Effector memory CD8-positive, alpha-beta T cell (primary cell): ENCODE results near the gene ZNF680.

Experiments used
- ATAC-seq: fragments of 150-1000 bp; cut with Tn5 transposase; replicated peaks from 2 replicates; pipeline ENCODE4 v1.10.0; 2021; ENCODE audit warnings: mild to moderate bottlenecking, moderate library complexity
- DNase-seq, 3 experiments: peaks; one replicate each; pipeline ENCODE4 v3.0.0; 2021
- H3K27ac Mint-ChIP-seq, 2 donors: one replicate each; pipeline ENCODE4 v1.8.0; 2022; ENCODE audit warnings: mild to moderate bottlenecking in 2 of 2, mixed read lengths in 2 of 2, moderate library complexity in 2 of 2
- H3K27me3 Mint-ChIP-seq, 2 donors: one replicate each; pipeline ENCODE4 v1.8.0; 2022; ENCODE audit warnings: mixed read lengths in 2 of 2
- H3K36me3 Mint-ChIP-seq: one replicate; pipeline ENCODE4 v1.8.0; 2022; ENCODE audit warnings: mild to moderate bottlenecking, moderate library complexity, mixed read lengths; ENCODE audit not compliant: insufficient read depth
- H3K4me1 Mint-ChIP-seq, 2 donors: one replicate each; pipeline ENCODE4 v1.8.0; 2022; ENCODE audit warnings: low read depth in 2 of 2, mixed read lengths in 2 of 2
- H3K4me3 Mint-ChIP-seq, 2 donors: one replicate each; pipeline ENCODE4 v1.8.0; 2022; ENCODE audit warnings: mild to moderate bottlenecking in 2 of 2, mixed read lengths in 2 of 2, moderate library complexity in 2 of 2
- H3K9me3 Mint-ChIP-seq, 2 donors: one replicate each; pipeline ENCODE4 v1.8.0; 2022; ENCODE audit warnings: mixed read lengths in 2 of 2

Gene ZNF680

DNA sequence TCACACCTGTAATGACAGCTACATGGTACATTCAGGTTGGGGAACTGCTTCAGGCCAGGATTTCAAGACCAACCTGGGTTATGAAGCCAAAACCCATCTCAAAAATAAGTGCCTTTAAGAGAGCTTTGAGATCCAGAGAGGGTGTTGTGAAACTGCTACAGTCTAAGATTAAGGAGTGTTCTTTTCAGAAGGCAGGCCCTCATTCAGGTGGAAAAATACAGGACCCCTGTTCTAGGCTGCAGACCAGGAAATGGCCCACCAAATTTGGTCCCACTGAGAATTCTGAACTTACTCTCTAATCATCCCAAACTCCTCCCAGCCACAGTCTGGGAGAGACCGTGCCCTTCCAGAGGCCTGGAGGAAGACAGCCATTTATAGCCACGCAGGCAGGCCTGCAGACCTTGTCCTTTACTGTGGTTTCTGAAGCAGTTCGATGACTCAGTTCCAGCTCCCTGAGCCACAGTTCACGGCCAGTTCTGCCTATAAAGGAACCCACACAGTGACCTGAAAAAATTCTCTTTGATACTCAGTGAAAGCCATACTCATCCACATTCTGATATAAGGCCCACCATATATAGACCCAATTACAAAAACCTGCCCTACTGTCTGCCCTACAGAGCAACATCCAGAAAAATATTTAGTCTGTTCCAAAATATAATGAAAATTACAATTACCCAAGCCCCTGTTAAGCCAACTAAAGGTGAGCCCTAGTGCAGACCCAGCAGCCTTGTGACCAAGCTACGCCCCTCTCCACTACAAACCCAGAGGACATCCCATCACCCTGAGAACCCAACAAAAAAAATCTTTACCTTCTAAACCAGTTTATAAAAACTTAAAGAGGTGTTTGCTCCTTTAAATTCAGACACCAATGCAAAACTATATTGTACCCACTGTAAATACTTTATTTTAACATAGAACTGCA is 21.2 kb downstream of the ZNF680 start:
- no peaks in the 10 kb centered on the region for H3K9me3 Mint-ChIP-seq
- no peaks in the 10 kb centered on the region for H3K27me3 Mint-ChIP-seq
- ATAC-seq (peak; percentile 64), DNase-seq (no peak)
- H3K27ac Mint-ChIP-seq = peak overlapping the region; percentile 63 to 90
- H3K4me3 Mint-ChIP-seq = peak overlapping the region; percentile 10 to 22
- H3K4me1 Mint-ChIP-seq = peaks cover 13 to 15% of the 10 kb centered on the region in 2 donors
- H3K36me3 Mint-ChIP-seq = peaks cover 15% of the 10 kb centered on the region

DNA sequence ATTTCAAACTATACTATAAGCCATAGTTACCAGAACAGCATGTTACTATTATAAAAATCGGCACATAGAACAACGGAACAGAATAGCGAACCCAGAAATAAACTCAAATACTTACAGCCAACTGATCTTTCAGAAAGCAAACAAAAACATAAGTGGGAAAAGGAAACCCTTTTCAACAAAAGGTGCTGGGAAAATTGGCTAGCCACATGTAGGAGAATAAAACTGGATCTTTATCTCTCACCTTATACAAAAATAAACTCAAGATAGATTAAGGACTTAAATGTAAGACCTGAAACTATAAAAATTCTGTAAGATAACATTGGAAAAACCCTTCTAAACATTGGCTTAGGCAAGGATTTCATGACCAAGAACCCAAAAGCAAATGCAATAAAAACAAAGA is 29.1 kb downstream of the ZNF680 start:
- peaks cover 13 to 24% of the 10 kb centered on the region in 2 donors for H3K4me1 Mint-ChIP-seq
- no peak for ATAC-seq
- peaks cover 5 to 32% of the 10 kb centered on the region in 2 donors for H3K9me3 Mint-ChIP-seq

DNA sequence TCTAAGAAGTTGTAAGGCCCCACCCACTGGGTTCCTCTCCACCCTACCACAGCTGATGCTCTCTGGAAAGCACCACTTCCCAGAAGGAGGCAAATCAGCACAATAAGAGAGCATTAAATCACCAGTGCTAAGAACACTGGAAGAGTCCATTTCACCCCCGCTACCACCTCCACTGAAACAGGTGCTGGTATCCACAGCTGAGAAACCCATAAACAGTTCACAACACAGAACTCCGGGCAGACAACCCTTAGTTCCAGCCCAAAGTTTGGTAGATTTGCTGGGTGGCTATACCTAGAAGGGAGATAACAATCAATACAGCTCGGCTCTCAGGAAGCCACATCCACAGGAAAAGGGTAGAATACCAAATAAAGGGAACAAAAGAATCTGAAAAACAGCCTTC is 34.1 kb downstream of the ZNF680 start:
- Mint-ChIP-seq H3K4me1 (peaks cover 11 to 20% of the 10 kb centered on the region in 2 donors), H3K27me3 (no peaks in the 10 kb centered on the region), H3K36me3 (peaks cover 25% of the 10 kb centered on the region), H3K4me3 (no peak overlapping the region), H3K9me3 (peaks cover 5 to 26% of the 10 kb centered on the region in 2 donors), H3K27ac (no peak overlapping the region)
- DNase-seq (no peak), ATAC-seq (no peak)

More for the DNA sequence above, 29.1 kb downstream of the ZNF680 start:
- DNase-seq = no peak
- no peaks in the 10 kb centered on the region for H3K27me3 Mint-ChIP-seq
- H3K36me3 Mint-ChIP-seq = peaks cover 28% of the 10 kb centered on the region
- H3K27ac Mint-ChIP-seq = no peak overlapping the region
- H3K4me3 Mint-ChIP-seq = no peak overlapping the region

DNA sequence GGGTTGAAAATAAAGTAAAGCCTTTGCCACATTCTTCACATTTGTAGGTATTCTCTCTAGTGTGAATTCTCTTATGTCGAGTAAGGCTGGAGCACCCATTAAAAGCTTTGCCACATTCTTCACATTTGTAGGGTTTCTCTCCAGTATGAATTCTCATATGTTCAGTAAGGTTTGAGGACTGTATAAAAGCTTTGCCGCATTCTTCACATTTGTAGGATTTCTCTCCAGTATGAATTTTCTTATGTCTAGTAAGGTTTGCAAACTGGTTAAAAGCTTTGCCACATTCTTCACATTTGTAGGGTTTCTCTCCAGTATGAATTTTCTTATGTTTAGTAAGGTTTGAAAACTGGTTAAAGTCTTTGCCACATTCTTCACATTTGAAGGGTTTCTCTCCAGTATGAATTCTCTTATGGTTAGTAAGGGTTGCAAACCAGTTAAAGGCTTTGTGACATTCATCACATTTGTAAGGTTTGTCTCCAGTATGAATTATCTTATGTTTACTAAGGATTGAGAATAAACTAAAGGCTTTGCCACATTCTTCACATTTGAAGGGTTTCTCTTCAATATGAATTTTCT is 41.4 kb downstream of the ZNF680 start:
- no peak overlapping the region for H3K27ac Mint-ChIP-seq
- H3K4me1 Mint-ChIP-seq = peaks cover 0 to 2% of the 10 kb centered on the region in 2 donors
- no peak for ATAC-seq

DNA sequence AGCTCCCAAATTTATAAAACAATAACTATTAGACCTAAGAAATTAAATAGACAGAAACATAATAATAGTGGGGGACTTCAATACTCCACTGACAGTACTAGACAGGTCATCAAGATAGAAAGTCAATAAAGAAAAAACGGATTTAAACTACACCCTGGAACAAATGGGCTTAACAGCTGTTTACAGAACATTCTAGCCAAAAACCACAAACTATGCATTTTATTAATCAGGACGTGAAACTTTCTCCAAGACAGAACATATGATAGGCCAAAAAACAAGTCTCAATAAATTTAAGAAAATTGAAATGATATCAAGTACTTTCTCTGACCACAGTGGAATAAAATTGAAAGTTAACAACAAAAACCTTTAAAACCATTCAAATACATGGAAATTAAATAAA is 46.4 kb downstream of the ZNF680 start:
- DNase-seq (no peak), ATAC-seq (no peak)
- Mint-ChIP-seq H3K9me3 (peaks cover 8 to 25% of the 10 kb centered on the region in 2 donors), H3K27ac (no peak overlapping the region), H3K27me3 (no peaks in the 10 kb centered on the region), H3K4me1 (peaks cover 0 to 2% of the 10 kb centered on the region in 2 donors), H3K4me3 (no peak overlapping the region), H3K36me3 (peaks cover 5% of the 10 kb centered on the region)

More for the DNA sequence above, 41.4 kb downstream of the ZNF680 start:
- H3K9me3 Mint-ChIP-seq = peaks cover 4 to 24% of the 10 kb centered on the region in 2 donors
- no peak overlapping the region for H3K4me3 Mint-ChIP-seq
- no peak for DNase-seq
- H3K27me3 Mint-ChIP-seq = no peaks in the 10 kb centered on the region
- H3K36me3 Mint-ChIP-seq = peaks cover 17% of the 10 kb centered on the region

DNA sequence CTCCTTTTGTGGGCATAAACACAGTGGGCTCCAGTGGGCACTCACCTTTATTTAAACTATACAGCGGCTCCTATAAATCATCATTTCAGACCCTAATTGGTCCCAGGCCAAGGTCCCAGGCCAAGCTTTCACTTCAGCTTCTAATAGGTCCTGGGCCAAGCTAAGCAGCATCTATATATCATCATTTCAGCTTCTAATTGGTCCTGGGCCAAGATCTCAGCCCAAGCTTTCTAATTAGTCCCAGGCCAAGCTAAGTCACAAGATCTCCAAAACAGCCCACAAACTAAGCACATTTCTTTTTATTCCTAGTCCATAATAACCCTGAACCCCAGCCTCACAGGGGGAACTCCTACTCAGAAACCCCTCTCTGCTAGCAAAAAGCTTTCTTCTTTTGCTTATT is 47.1 kb downstream of the ZNF680 start:
- Mint-ChIP-seq H3K36me3 (peaks cover under 1% of the 10 kb centered on the region), H3K4me3 (no peak overlapping the region), H3K9me3 (peaks cover 8 to 25% of the 10 kb centered on the region in 2 donors), H3K27me3 (no peaks in the 10 kb centered on the region), H3K4me1 (peaks cover 0 to 2% of the 10 kb centered on the region in 2 donors), H3K27ac (no peak overlapping the region)
- ATAC-seq = no peak
- DNase-seq = no peak

DNA sequence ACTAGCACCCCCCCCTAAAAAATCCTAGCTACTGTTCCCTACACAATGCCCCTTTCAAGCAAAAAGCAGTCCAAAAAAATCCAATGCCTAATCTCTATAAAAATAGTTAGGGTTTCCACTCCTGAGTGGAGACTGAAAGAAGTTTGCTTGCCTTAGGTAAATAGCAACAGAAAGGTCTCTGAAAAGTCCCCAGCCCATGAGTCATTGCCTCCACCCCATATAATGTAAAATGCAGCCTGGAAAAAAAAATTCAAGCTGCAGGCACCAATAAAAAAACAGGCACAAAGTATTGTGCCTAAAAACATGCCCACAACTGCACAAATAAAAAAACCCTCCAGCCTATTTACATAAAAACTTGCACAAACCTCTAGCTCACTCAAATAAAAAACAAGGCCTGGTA is 47.5 kb downstream of the ZNF680 start:
- Mint-ChIP-seq H3K4me1 (peaks cover 0 to 2% of the 10 kb centered on the region in 2 donors), H3K4me3 (no peak overlapping the region), H3K27ac (no peak overlapping the region), H3K36me3 (no peaks in the 10 kb centered on the region), H3K27me3 (no peaks in the 10 kb centered on the region), H3K9me3 (peaks cover 8 to 25% of the 10 kb centered on the region in 2 donors)
- DNase-seq = no peak
- no peak for ATAC-seq

DNA sequence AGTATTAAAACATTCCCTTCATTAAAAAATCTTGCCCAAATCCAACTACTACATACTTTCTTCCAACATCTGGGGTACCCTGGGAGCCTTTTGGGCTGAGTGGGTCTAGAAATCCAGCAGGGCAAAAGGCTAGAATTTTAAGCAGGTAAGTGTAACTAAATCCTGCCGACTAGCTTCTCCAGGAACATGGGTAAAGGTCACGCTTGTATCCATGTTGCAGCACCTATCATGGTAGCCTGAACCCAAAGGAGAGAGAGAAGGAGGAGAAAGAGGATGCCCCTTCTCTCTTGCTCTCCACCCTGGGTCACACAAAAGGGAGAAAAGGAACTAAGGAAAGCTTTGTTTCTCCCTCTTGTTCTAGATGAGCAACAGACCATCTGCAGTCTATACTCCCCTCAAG is 53.3 kb downstream of the ZNF680 start:
- H3K36me3 Mint-ChIP-seq = peaks cover 2% of the 10 kb centered on the region
- no peak for DNase-seq
- H3K4me3 Mint-ChIP-seq = no peak overlapping the region
- no peak for ATAC-seq
- no peaks in the 10 kb centered on the region for H3K4me1 Mint-ChIP-seq
- H3K9me3 Mint-ChIP-seq = peaks cover 0 to 2% of the 10 kb centered on the region in 2 donors
- no peak overlapping the region for H3K27ac Mint-ChIP-seq
- no peaks in the 10 kb centered on the region for H3K27me3 Mint-ChIP-seq

DNA sequence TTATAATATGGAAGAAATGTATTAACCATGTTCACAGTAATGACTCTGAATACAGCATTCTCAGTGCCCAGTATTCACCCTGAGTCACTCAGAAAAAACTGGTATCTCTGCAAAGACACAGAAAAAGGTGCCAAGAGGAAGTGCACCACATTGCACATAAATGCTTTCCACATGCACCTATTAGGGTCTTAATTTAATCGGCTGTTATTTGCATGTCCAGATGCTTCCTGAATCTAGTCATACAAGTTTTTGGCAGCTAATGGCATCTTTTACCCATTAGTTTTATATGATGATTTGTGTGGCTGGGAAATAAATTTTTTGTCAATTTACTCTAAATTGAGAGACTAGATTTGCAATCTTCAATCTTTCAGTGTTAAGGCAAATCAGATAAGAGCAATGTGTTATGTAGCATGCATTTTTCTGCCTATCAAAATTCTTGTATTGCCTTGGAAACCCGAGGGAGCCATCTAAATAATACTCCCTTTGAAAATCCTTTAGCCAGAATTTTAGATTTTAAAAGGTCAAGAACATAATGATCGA is 58.2 kb downstream of the ZNF680 start:
- Mint-ChIP-seq H3K36me3 (peaks cover 2% of the 10 kb centered on the region), H3K27ac (no peak overlapping the region), H3K27me3 (no peaks in the 10 kb centered on the region), H3K9me3 (peaks cover 8 to 17% of the 10 kb centered on the region in 2 donors), H3K4me3 (no peak overlapping the region), H3K4me1 (no peaks in the 10 kb centered on the region)
- ATAC-seq = no peak
- DNase-seq = no peak

DNA sequence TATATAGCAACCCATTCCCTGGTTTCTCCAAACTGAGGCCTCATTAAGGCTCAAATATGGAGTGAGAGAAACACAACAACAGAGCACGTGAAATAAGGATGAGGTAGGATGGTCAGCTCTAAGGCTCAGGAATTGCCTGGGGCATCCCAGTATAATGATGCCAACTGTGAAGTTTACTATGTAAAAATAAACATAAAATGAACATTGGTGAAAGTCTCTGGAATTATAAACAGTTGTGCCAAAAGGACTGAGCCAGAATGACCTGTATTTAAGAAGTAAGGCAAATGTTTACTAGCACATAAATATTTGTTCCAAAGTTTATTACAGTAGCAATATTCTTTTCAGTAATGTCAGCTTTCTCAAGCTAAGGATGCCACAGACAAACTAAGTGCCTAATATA is 64.6 kb downstream of the ZNF680 start:
- Mint-ChIP-seq H3K36me3 (no peaks in the 10 kb centered on the region), H3K9me3 (peaks cover 6 to 17% of the 10 kb centered on the region in 2 donors), H3K27ac (no peak overlapping the region), H3K4me1 (no peaks in the 10 kb centered on the region), H3K4me3 (no peak overlapping the region), H3K27me3 (no peaks in the 10 kb centered on the region)
- ATAC-seq (no peak), DNase-seq (no peak)

DNA sequence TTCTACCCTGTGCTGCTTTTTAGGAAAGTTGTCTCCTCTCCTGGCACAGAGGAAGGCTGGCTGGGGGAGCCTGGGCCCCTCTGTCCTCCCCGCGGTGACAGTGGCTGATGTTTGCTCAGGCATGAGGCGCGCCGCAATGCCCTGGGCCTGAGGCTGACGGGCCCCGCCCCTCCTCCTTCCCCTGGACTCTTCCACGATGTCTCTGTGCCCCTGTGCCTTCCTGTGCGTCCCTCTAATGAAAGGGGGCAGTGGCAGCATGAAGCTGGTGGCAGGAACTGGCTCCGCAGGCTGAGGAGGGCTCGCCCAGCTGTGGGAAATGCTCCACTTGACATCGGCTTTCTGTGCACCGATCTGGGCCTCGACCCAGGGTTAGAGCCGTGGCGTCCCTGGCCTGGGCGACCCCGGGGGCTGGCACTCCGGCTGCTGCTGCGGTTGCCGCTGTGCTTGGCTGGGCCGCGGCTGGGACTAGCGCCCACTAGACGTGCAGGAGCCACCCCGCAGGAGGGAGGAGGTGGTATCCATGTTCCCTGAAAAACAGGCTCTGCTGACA is 67.9 kb downstream of the ZNF680 start:
- ATAC-seq (no peak), DNase-seq (no peak)
- Mint-ChIP-seq H3K9me3 (peaks cover 0 to 6% of the 10 kb centered on the region in 2 donors), H3K36me3 (no peaks in the 10 kb centered on the region), H3K4me1 (no peaks in the 10 kb centered on the region), H3K27me3 (no peaks in the 10 kb centered on the region), H3K27ac (no peak overlapping the region), H3K4me3 (no peak overlapping the region)

DNA sequence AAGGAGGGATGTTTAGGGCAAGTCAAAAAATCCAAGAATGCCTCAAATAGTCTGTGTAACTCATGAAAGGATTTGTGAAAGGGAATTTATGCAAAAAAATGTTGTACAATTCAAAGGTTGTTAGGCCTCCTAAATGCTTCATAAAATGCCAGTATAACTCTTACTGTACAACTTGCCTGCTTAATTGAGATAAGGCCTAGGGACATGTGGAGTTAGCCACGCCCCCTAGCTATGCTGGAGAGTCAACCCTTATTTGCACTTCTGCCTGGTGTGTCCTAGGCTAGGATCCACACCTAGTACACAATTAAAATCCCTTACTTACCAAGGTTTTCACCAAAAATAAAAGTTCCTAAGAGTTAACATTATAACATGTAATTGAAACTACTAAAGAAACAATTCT is 77.2 kb downstream of the ZNF680 start:
- no peaks in the 10 kb centered on the region for H3K36me3 Mint-ChIP-seq
- H3K4me3 Mint-ChIP-seq = no peak overlapping the region
- no peak overlapping the region for H3K27ac Mint-ChIP-seq
- DNase-seq = no peak
- no peaks in the 10 kb centered on the region for H3K4me1 Mint-ChIP-seq
- peaks cover 15 to 18% of the 10 kb centered on the region in 2 donors for H3K9me3 Mint-ChIP-seq
- ATAC-seq = no peak
- H3K27me3 Mint-ChIP-seq = no peaks in the 10 kb centered on the region
